Astrocyte of the cerebellum (primary cell): ENCODE data around the gene EXOC1.

Source experiments
- DNase-seq: peaks from one replicate; pipeline ENCODE4 v3.0.0-alpha.2; 2011; ENCODE audit warnings: low read depth
- H3K4me3 ChIP-seq: 2 replicates; pipeline ENCODE4 v1.5.1; 2011; ENCODE audit warnings: mild to moderate bottlenecking, low read depth, low read length, moderate library complexity
- in situ Hi-C: cut with HindIII; loops from 2 replicates; pipeline ENCODE4 v1.10.0; 2017; ENCODE audit warnings: low sequenced_read_pairs
- TF ChIP-seq, protein P1 (sequence below): IDR thresholded peaks from 2 replicates; pipeline ENCODE4 v1.5.1; 2012; ENCODE audit warnings: low read length, low read depth, moderate library complexity, mild to moderate bottlenecking; ENCODE audit errors: missing control alignments

The EXOC1 gene

DNA sequence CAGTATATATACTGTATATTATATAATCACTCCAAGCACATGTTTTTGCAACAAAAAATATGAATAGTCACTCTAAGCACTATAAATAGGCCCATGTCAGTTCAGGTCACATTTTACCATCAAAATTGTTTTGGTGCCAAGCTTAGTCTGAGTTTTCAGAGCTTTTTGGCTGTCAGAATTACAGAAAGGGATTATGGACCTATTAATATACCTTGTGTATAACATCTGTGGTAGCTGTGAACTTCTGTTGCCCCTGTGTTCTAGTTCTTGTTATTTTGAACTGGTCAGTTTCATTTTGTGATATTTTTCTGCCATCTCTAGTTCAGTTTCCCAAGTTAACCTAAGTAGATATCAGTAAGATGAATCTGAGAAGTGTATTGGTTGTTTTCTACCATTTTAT, 22.9 kb downstream of the EXOC1 start:
- in situ Hi-C loops: no loop called here
- no peak for DNase-seq
- TF ChIP-seq, protein P1, sequence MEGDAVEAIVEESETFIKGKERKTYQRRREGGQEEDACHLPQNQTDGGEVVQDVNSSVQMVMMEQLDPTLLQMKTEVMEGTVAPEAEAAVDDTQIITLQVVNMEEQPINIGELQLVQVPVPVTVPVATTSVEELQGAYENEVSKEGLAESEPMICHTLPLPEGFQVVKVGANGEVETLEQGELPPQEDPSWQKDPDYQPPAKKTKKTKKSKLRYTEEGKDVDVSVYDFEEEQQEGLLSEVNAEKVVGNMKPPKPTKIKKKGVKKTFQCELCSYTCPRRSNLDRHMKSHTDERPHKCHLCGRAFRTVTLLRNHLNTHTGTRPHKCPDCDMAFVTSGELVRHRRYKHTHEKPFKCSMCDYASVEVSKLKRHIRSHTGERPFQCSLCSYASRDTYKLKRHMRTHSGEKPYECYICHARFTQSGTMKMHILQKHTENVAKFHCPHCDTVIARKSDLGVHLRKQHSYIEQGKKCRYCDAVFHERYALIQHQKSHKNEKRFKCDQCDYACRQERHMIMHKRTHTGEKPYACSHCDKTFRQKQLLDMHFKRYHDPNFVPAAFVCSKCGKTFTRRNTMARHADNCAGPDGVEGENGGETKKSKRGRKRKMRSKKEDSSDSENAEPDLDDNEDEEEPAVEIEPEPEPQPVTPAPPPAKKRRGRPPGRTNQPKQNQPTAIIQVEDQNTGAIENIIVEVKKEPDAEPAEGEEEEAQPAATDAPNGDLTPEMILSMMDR: no peak

DNA sequence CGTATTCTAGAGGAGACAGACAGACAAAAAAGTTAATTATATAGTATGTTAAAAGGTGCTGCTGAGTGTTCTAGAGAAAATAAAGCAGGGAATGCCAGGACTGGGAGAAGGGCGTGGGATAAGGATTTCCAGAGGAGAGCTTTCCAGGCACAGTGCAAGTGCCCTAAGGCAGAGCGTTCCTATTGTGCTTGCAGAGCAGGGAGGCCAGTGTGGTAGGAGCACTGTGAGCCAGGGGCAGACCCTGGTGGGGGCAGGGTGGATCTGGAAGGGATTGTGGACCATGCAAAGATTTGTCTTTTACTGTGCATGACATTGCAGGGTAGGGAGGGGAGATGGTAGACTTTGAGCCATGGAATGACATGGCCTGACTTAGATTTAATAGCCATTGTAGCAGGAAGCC, 25.8 kb downstream of the EXOC1 start:
- TF ChIP-seq, protein P1: no peak
- in situ Hi-C loops: no loop called here
- no peak overlapping the region for H3K4me3 ChIP-seq
- DNase-seq: no peak

More for the DNA sequence above, 22.9 kb downstream of the EXOC1 start:
- H3K4me3 ChIP-seq: no peak overlapping the region

DNA sequence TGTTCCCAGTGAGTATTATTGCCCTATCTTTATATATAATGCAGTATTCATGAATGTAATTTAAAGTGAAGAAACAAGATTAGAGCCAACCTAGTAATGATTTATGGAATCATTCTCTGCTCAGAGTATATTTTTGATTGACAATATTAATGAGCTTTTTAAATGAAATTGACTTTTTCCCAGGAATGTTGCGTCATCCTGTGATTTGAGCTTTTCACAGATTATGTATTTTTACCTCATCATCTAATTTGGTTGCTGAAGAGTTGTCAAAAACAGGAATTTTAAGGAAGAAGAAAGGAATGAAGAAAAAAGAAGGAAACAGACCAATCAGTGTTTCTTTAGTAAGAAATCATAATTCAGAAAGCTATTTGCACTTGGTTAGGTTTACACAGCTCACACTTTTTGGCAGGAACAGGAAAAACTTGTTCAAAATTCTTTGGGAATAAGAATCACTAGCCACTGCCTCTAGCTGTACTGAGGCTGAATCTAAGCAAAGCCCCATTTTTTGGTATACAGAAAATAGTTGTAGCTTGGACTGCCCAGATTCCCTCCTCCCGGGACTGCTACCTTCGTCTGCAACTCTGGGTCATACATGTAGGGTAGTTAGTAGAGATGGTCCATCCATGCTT, 27.3 kb downstream of the EXOC1 start:
- DNase-seq: no peak
- no peak overlapping the region for H3K4me3 ChIP-seq
- in situ Hi-C loops: no loop called here
- TF ChIP-seq, protein P1: no peak

DNA sequence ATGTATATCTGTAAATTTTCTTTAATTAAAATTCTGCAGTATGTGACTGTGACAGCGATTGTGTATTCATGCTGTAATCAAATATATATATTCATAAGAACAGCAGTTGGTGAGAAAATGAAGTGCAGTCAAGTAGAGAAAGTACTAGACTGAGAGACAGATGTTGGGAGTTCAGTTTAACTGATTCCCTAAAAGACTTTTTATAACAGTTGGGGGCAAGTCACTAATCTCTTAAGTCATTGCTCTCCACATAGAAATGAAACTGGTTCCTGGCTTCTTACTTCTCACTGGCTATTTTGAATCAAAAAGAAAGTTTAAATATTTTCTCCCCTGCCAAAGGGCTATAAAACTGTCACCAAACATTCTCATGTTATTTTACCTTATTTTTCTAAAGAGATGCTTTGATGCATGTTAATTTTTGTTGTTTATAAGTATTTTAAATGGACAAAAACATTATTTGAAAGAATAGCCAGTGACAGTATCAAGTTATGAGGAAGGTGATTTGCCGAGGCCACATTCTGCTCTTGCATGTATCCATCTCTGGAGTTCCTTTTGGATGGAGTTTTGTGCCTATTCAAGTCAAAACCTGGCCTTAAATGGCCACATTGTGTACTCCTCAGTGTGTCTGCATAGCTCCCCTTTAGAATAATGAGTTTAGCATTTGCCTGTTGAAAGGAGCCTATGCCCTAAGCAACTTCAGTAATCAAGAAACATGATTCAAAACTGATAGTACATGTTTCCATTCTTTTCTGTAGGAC, 30.8 kb downstream of the EXOC1 start:
- in situ Hi-C loops: no loop called here
- no peak overlapping the region for H3K4me3 ChIP-seq
- TF ChIP-seq, protein P1: no peak
- no peak for DNase-seq

DNA sequence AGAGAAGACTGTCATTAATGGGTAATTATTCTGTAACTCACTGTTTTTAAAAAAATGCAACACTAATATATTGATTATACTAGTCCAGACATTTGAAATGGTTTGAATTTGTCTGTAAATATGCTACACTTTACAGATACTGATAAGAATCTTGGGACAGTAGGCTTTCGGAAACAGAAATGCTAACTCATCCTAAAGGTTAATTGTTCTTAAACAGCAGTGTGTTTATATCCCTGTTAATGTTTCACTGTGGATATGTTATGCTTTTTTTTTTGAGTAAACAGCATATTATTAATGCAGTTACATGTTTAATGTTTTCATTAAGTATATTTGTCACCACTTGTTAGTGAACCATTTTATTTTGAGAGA, 31.4 kb downstream of the EXOC1 start:
- in situ Hi-C loops: no loop called here
- DNase-seq: no peak
- H3K4me3 ChIP-seq: no peak overlapping the region
- TF ChIP-seq, protein P1: no peak

DNA sequence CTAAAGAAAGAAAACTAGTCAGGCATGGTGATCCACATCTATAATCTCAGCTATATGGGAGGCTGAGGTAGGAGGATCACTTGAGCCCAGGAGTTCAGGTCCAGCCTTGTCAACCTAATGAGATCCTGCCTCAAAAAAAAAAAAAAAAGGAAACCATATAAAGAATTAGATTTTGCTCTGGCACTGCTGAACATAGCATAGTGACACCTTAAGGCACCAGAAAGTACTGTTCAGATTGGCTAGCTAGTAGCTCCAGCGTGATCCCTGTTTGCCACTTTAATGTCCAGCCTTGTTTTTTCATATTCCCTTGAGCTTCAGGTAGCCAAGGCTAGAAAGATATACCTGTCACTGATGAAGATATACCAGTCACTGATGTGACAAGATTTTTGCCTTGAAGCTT, 34.1 kb downstream of the EXOC1 start:
- no peak for DNase-seq
- no peak overlapping the region for H3K4me3 ChIP-seq
- TF ChIP-seq, protein P1: no peak
- in situ Hi-C loops: no loop called here
